Erythroblast (primary cell): ENCODE results near the gene ADK.

Source experiments
- GATA1 ChIP-seq: IDR thresholded peaks from 2 replicates; pipeline ENCODE4 v1.6.1; 2011; ENCODE audit warnings: low read depth, mild to moderate bottlenecking, control low read depth, low read length, moderate library complexity
- POLR2A ChIP-seq: IDR thresholded peaks from 2 replicates; pipeline ENCODE4 v1.6.1; 2011; ENCODE audit warnings: mild to moderate bottlenecking, low read length

- TF ChIP-seq POLR2A (no peak), GATA1 (no peak)
Observed at GRCh38 chr10:74675484-74675883, 524.5 kb downstream of the ADK start.
